ENCODE data around the gene GNRH2.

GNRH2 gene

DNA sequence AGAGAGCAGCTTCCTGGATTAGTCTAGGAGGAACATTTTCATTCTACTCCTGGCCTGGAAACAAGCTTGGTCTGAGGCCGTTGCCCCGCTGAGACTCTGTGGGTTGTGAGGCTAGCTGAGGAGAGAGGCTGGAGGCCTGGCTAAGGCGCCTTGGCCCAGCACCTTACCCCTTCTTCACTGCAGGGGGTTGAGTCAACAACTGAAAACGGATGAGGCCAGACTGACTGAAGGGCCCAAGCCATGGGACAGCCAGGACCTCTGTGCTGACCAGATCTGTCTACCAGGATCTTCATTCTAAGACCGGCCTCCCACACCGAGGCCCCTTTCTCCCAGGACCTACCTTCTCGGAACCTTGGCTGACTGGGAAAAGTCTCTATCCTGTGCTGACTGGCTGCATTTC lies 44.6 kb downstream of the GNRH2 start:
- ChIA-PET CTCF (interaction anchor here (0.8 to 1.3 kb wide), 2 partner anchors 34 to 168 kb away, joined by 3 to 4 read pairs; no protein-coding TSS in a partner anchor), POLR2A (interaction anchor here (0.8 kb wide), 1 partner anchor 42 kb away, joined by 3 read pairs; the partner anchor contains the start of gene MRPS26)
- TF ChIP-seq L3MBTL2 (conservative IDR thresholded peaks at IDR 0.05) (no peak), CTBP1 (IDR thresholded peaks at IDR 0.05; ENCODE audit: borderline replicate concordance) (no peak), SUZ12 (IDR thresholded peaks at IDR 0.05) (no peak), FOXM1 (IDR thresholded peaks at IDR 0.05; ENCODE audit: borderline replicate concordance) (no peak)
- no peak for DNase-seq (ENCODE audit: extremely low spot score)

DNA sequence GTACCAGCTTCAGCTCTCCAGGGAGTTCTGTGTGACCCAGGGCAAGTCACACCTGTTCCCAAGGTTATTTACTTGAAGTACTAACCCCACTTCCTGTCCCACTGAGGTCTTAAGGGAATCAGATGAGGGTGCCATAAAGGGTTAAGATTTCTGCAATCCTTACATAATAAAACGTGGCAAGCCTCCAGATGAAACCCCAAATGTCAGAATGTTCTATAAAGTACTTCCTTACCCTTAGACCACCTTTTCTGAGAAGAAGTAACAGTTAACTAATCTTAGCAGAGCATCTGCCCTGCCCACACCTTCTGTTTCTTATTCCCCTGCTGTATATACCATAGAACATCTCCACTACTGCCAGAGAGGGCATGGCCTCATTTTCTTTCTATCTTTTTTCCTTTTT lies 47.1 kb downstream of the GNRH2 start:
- CTCF ChIA-PET: no interaction called here
- TF ChIP-seq FOXA1 (IDR thresholded peaks at IDR 0.05) (no peak), HDGF (IDR thresholded peaks at IDR 0.05; ENCODE audit: borderline replicate concordance) (no peak), L3MBTL2 (conservative IDR thresholded peaks at IDR 0.05) (no peak), BHLHE40 (IDR thresholded peaks at IDR 0.05; ENCODE audit: borderline replicate concordance) (no peak), FOXM1 (IDR thresholded peaks at IDR 0.05; ENCODE audit: borderline replicate concordance) (no peak), ARNT (IDR thresholded peaks at IDR 0.05) (no peak), FOXK2 (IDR thresholded peaks at IDR 0.05) (no peak), SP1 (IDR thresholded peaks at IDR 0.05) (no peak), ELF4 (IDR thresholded peaks at IDR 0.05) (no peak), LEF1 (IDR thresholded peaks at IDR 0.05; ENCODE audit: borderline replicate concordance) (no peak)
- DNase-seq (ENCODE audit: extremely low spot score): no peak
- POLR2A ChIA-PET: no interaction called here

DNA sequence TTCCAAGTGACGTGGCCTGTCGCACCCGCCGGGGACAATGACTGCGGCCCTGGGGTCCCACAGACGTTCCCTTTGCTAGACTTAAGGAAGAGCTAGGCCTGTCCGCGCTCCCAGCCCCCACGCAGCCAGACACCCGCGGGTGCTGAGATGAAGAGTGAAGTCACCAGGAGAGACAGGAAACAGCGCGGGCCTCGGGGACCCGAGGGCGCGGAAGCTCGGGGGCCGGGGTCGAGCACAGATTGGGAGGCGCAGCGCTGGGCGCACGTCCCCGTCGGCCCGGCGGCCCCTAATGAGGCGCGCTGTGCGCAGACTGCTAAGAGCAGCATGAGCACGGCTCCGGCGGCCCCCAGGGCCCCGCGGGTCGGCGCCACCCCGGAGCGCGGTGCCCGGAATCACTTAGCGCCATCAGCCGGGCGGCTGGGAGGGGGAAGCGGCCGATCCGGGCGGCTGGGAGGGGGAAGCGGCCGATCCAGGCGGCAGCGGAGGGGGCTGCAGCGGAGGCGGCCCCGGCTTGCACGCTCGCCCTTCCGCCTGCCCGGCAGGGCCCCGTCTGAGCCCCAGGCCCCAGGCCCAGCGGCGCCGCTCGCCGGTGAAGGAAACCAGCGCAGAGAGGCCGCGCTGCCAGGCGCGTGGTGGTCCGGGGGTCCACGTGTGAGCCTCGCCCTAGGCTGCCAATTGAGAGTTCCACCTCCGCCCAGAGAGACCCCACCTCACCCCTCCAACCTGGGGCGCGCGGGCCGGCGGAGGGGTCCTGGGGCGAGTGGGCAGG lies 49.4 kb downstream of the GNRH2 start:
- ChIA-PET CTCF (no interaction called here), POLR2A (no interaction called here)
- no peak for DNase-seq (ENCODE audit: extremely low spot score)
- TF ChIP-seq CTBP1 (IDR thresholded peaks at IDR 0.05; ENCODE audit: borderline replicate concordance): no peak
- TF ChIP-seq FOXK2 (IDR thresholded peaks at IDR 0.05): no peak
- TF ChIP-seq ZNF384 (IDR thresholded peaks at IDR 0.05): no peak
- no peak for TF ChIP-seq SP1 (IDR thresholded peaks at IDR 0.05)

DNA sequence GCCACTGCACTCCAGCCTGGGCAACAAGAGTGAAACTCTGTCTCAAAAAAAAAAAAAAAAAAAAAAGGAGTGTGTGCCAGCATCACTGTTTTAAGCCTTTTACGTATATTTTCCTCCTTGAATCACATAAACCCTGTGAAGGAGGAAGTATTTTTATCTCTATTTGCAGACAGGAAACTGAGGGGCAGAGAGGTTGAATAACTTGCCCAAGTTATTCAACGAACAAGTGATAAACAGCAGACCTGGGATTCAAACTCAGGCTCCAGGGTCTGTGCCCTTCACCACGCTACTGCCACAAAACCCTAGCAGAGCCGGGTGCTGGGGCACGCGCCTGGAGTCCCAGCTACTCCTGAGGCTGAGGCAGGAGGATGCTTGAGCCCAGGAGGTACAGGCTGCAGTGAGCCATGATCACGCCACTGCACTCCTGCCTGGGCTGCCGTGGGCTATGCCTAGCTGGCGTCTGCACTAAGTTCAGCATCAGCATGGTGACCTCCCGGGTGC lies 50.5 kb downstream of the GNRH2 start:
- CTCF ChIA-PET: no interaction called here
- POLR2A ChIA-PET: no interaction called here
- TF ChIP-seq FOXA1 (IDR thresholded peaks at IDR 0.05) (no peak), CTBP1 (IDR thresholded peaks at IDR 0.05; ENCODE audit: borderline replicate concordance) (no peak), SP1 (IDR thresholded peaks at IDR 0.05) (no peak), SUZ12 (IDR thresholded peaks at IDR 0.05) (no peak), L3MBTL2 (conservative IDR thresholded peaks at IDR 0.05) (no peak), NFRKB (IDR thresholded peaks at IDR 0.05) (no peak), ELF4 (IDR thresholded peaks at IDR 0.05) (no peak), ARNT (IDR thresholded peaks at IDR 0.05) (no peak), TARDBP (IDR thresholded peaks at IDR 0.05) (no peak), ZNF384 (IDR thresholded peaks at IDR 0.05) (no peak), BHLHE40 (IDR thresholded peaks at IDR 0.05; ENCODE audit: borderline replicate concordance) (no peak), HDGF (IDR thresholded peaks at IDR 0.05; ENCODE audit: borderline replicate concordance) (no peak), FOXK2 (IDR thresholded peaks at IDR 0.05) (no peak), FOXM1 (IDR thresholded peaks at IDR 0.05; ENCODE audit: borderline replicate concordance) (no peak), LEF1 (IDR thresholded peaks at IDR 0.05; ENCODE audit: borderline replicate concordance) (no peak)
- TF ChIP-seq, protein P1, sequence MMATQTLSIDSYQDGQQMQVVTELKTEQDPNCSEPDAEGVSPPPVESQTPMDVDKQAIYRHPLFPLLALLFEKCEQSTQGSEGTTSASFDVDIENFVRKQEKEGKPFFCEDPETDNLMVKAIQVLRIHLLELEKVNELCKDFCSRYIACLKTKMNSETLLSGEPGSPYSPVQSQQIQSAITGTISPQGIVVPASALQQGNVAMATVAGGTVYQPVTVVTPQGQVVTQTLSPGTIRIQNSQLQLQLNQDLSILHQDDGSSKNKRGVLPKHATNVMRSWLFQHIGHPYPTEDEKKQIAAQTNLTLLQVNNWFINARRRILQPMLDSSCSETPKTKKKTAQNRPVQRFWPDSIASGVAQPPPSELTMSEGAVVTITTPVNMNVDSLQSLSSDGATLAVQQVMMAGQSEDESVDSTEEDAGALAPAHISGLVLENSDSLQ (IDR thresholded peaks at IDR 0.05): no peak
- DNase-seq (ENCODE audit: extremely low spot score): no peak

DNA sequence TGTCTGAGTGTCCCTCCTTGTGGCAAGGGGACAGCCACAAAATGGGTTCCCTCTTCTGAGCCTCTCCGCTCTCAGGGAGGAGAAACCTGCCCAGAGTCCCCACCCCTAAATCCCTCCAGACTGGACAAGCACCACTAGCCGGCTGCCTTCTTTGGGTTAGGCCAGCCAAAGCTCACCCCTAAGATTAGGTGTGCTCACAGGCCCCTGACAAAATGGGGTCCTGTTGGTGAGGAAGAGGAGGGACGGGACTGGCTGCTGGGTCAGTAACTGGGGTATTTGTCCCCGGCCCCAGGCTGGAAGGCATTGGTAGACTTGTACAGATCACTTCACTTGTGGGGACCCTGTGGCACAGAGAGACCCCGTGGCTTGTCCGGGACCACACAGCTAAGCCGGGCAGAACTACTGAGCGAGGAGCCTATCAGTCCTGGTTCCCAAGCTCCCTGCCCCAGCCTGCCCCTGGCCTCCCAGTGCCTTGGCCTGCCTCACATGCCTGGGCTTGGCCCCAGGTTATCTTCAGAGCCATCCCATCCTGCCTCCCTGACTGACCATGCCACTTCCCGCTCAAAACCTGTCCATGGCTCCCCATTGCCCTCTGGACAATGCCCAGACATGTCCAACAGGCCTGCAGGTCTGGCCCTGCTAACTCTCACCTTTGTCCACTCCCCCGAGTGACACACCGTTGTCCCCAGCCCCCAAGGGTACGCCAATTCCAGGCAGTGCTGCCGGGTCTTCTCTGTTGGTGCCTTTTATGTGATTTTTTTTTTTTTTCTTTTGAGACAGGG lies 51.6 kb downstream of the GNRH2 start:
- DNase-seq (ENCODE audit: extremely low spot score): no peak
- ChIA-PET POLR2A (no interaction called here), CTCF (no interaction called here)
- TF ChIP-seq L3MBTL2 (conservative IDR thresholded peaks at IDR 0.05) (no peak), LEF1 (IDR thresholded peaks at IDR 0.05; ENCODE audit: borderline replicate concordance) (no peak), SP1 (IDR thresholded peaks at IDR 0.05) (no peak), NFRKB (IDR thresholded peaks at IDR 0.05) (no peak), BHLHE40 (IDR thresholded peaks at IDR 0.05; ENCODE audit: borderline replicate concordance) (no peak), FOXA1 (IDR thresholded peaks at IDR 0.05) (no peak), ARNT (IDR thresholded peaks at IDR 0.05) (no peak), FOXK2 (IDR thresholded peaks at IDR 0.05) (no peak), ZNF384 (IDR thresholded peaks at IDR 0.05) (no peak), HDGF (IDR thresholded peaks at IDR 0.05; ENCODE audit: borderline replicate concordance) (no peak), CTBP1 (IDR thresholded peaks at IDR 0.05; ENCODE audit: borderline replicate concordance) (no peak), SUZ12 (IDR thresholded peaks at IDR 0.05) (no peak), ELF4 (IDR thresholded peaks at IDR 0.05) (no peak)
- TF ChIP-seq, protein P1 (IDR thresholded peaks at IDR 0.05): no peak
